WTC11 (cell line): ENCODE data around the gene PLEKHH3. TPM values are rescaled to one million over a fixed set of nuclear protein-coding genes. Genes with fewer than 3 reads are reported as not detected.

Source experiments
- ATAC-seq: fragments of 200-7000 bp; cut with Tn5 transposase; 2 replicates; pipeline ENCODE4 v1.10.0; 2021; ENCODE audit warnings: mild to moderate bottlenecking, moderate library complexity
- CTCF ChIA-PET: fragments of 300-600 bp; sonication (Branson Sonifier 250); formaldehyde crosslinking; loops from one replicate; lab custom pipeline; 2021; ENCODE audit warnings: antibody characterized with exemption; lab: Charles Lee
- POLR2A ChIA-PET: fragments of 350-600 bp; sonication (Branson Sonifier 250); formaldehyde crosslinking; loops from one replicate; lab custom pipeline; 2021; ENCODE audit warnings: antibody characterized with exemption; lab: Charles Lee
- DNase-seq: peaks from one replicate; pipeline ENCODE4 v3.0.0; 2021; ENCODE audit warnings: low spot score
- H3K27ac Mint-ChIP-seq: 2 replicates; pipeline ENCODE4 v1.8.0; 2021; ENCODE audit warnings: mixed read lengths
- H3K27me3 Mint-ChIP-seq: 2 replicates; pipeline ENCODE4 v1.8.0; 2021; ENCODE audit warnings: low read depth, mild to moderate bottlenecking, moderate library complexity, mixed read lengths
- H3K36me3 Mint-ChIP-seq: 2 replicates; pipeline ENCODE4 v1.8.0; 2021; ENCODE audit warnings: mixed read lengths
- H3K4me1 Mint-ChIP-seq: 2 replicates; pipeline ENCODE4 v1.8.0; 2022; ENCODE audit warnings: mixed read lengths
- H3K4me3 Mint-ChIP-seq: 2 replicates; pipeline ENCODE4 v1.8.0; 2021; ENCODE audit warnings: mild to moderate bottlenecking, moderate library complexity, mixed read lengths
- H3K9me3 Mint-ChIP-seq: 2 replicates; pipeline ENCODE4 v1.8.0; 2021; ENCODE audit warnings: mixed read lengths
- CREB1 ChIP-seq: sonication (generic); formaldehyde crosslinking; IDR thresholded peaks from 2 replicates; pipeline ENCODE4 v1.8.0; 2023; ENCODE audit warnings: mild to moderate bottlenecking, missing genetic modification reagents
- ELF4 ChIP-seq: sonication (generic); formaldehyde crosslinking; IDR thresholded peaks from 2 replicates; pipeline ENCODE4 v1.8.1; 2022; ENCODE audit warnings: low read depth, mild to moderate bottlenecking, moderate library complexity, missing genetic modification reagents
- EMX1 ChIP-seq: fragments of 250-450 bp; sonication (Bioruptor Pico); IDR thresholded peaks from 2 replicates; pipeline ENCODE4 v1.8.0; 2021; ENCODE audit warnings: mild to moderate bottlenecking
- ETV6 ChIP-seq: sonication (generic); formaldehyde crosslinking; IDR thresholded peaks from 2 replicates; pipeline ENCODE4 v1.8.1; 2022; ENCODE audit warnings: mild to moderate bottlenecking, missing genetic modification reagents
- FOXJ3 ChIP-seq: sonication (generic); formaldehyde crosslinking; IDR thresholded peaks from 2 replicates; pipeline ENCODE4 v1.9.0; 2021; ENCODE audit warnings: missing genetic modification reagents, mild to moderate bottlenecking, borderline replicate concordance
- GRHL2 ChIP-seq: fragments of 250-450 bp; sonication (Bioruptor Pico); IDR thresholded peaks from 2 replicates; pipeline ENCODE4 v1.8.0; 2022; ENCODE audit warnings: mild to moderate bottlenecking, moderate library complexity; ENCODE audit not compliant: insufficient replicate concordance, severe bottlenecking
- IRF2 ChIP-seq: sonication (generic); formaldehyde crosslinking; IDR thresholded peaks from 2 replicates; pipeline ENCODE4 v1.8.0; 2022; ENCODE audit warnings: low read depth, missing genetic modification reagents, borderline replicate concordance
- JAZF1 ChIP-seq: fragments of 250-450 bp; sonication (Bioruptor Pico); IDR thresholded peaks from 2 replicates; pipeline ENCODE4 v1.9.0; 2021; ENCODE audit warnings: moderate library complexity, mild to moderate bottlenecking, inconsistent platforms
- KAT7 ChIP-seq: sonication (generic); formaldehyde crosslinking; IDR thresholded peaks from 2 replicates; pipeline ENCODE4 v1.8.1; 2023; ENCODE audit warnings: missing genetic modification reagents, mild to moderate bottlenecking, borderline replicate concordance
- MXD4 ChIP-seq: fragments of 250-450 bp; sonication (Bioruptor Pico); IDR thresholded peaks from 2 replicates; pipeline ENCODE4 v1.8.0; 2021; ENCODE audit warnings: mild to moderate bottlenecking, moderate library complexity, borderline replicate concordance
- NFATC4 ChIP-seq: fragments of 250-450 bp; sonication (Bioruptor Pico); IDR thresholded peaks from 2 replicates; pipeline ENCODE4 v1.9.0; 2021; ENCODE audit warnings: mild to moderate bottlenecking
- NR3C1 ChIP-seq: sonication (generic); formaldehyde crosslinking; conservative IDR thresholded peaks from 2 replicates; pipeline ENCODE4 v1.8.1; 2023; ENCODE audit warnings: low read depth, mild to moderate bottlenecking, missing genetic modification reagents
- PRDM15 ChIP-seq: sonication (generic); formaldehyde crosslinking; IDR thresholded peaks from 2 replicates; pipeline ENCODE4 v1.8.0; 2022; ENCODE audit warnings: missing genetic modification reagents
- RORB ChIP-seq: fragments of 250-450 bp; sonication (Bioruptor Pico); IDR thresholded peaks from 2 replicates; pipeline ENCODE4 v1.9.0; 2021; ENCODE audit warnings: mild to moderate bottlenecking
- SMAD4 ChIP-seq: sonication (generic); formaldehyde crosslinking; IDR thresholded peaks from 2 replicates; pipeline ENCODE4 v1.8.0; 2022; ENCODE audit warnings: mild to moderate bottlenecking, missing genetic modification reagents
- SOX15 ChIP-seq: fragments of 250-450 bp; sonication (Bioruptor Pico); IDR thresholded peaks from 2 replicates; pipeline ENCODE4 v1.9.0; 2021; ENCODE audit warnings: mild to moderate bottlenecking
- SP1 ChIP-seq: sonication (generic); formaldehyde crosslinking; conservative IDR thresholded peaks from 2 replicates; pipeline ENCODE4 v1.8.1; 2022; ENCODE audit warnings: missing genetic modification reagents
- TCF7 ChIP-seq: sonication (generic); formaldehyde crosslinking; IDR thresholded peaks from 2 replicates; pipeline ENCODE4 v1.8.0; 2022; ENCODE audit warnings: mild to moderate bottlenecking, low read depth, missing genetic modification reagents, moderate library complexity
- ZNF138 ChIP-seq: sonication (generic); formaldehyde crosslinking; conservative IDR thresholded peaks from 2 replicates; pipeline ENCODE4 v1.8.1; 2022; ENCODE audit warnings: mild to moderate bottlenecking, moderate library complexity, missing genetic modification reagents
- ZNF396 ChIP-seq: fragments of 250-450 bp; sonication (Bioruptor Pico); IDR thresholded peaks from 2 replicates; pipeline ENCODE4 v1.8.0; 2021; ENCODE audit warnings: mild to moderate bottlenecking, moderate library complexity, borderline replicate concordance
- ZNF512 ChIP-seq: sonication (generic); formaldehyde crosslinking; IDR thresholded peaks from 2 replicates; pipeline ENCODE4 v1.8.1; 2022; ENCODE audit warnings: missing genetic modification reagents, borderline replicate concordance
- total RNA-seq: library from RNA; stranded (reverse); gene quantifications from 3 replicates; pipeline ENCODE4 v1.2.3, GENCODE V29; 2021
- TF ChIP-seq, protein P1 (sequence below): sonication (generic); formaldehyde crosslinking; IDR thresholded peaks from 2 replicates; pipeline ENCODE4 v1.8.0; 2023; ENCODE audit warnings: missing genetic modification reagents
- TF ChIP-seq, protein P2 (sequence below): sonication (generic); formaldehyde crosslinking; IDR thresholded peaks from 2 replicates; pipeline ENCODE4 v1.8.0; 2022; ENCODE audit warnings: mild to moderate bottlenecking, missing genetic modification reagents
- TF ChIP-seq, protein P3 (sequence below): sonication (generic); formaldehyde crosslinking; conservative IDR thresholded peaks from 2 replicates; pipeline ENCODE4 v1.8.1; 2023; ENCODE audit warnings: mild to moderate bottlenecking, low read depth, missing genetic modification reagents, moderate library complexity

Gene PLEKHH3
- total RNA-seq, 1 experiment from 2014 or later, result 40.2 TPM

GRCh38 chr17:42623732-42624596 lies 52.8 kb downstream of the PLEKHH3 start:
- no peak overlapping the region for H3K4me3 Mint-ChIP-seq
- DNase-seq (no peak), ATAC-seq (no peak)
- no peak overlapping the region for H3K27ac Mint-ChIP-seq
- H3K36me3 Mint-ChIP-seq, result no peaks in the 10 kb centered on the region
- ChIA-PET POLR2A (no interaction called here), CTCF (interaction anchor here (1.1 to 2.4 kb wide), 5 partner anchors 45 to 140 kb away, joined by 3 to 9 read pairs (median 4); no protein-coding TSS in a partner anchor)
- TF ChIP-seq ELF4 (no peak), JAZF1 (CRISPR knock-in tag) (no peak), NFATC4 (CRISPR knock-in tag) (no peak), ETV6 (no peak), KAT7 (no peak), PRDM15 (CRISPR knock-in tag) (no peak), GRHL2 (no peak), SOX15 (CRISPR knock-in tag) (no peak), TCF7 (CRISPR knock-in tag) (no peak), FOXJ3 (CRISPR knock-in tag) (no peak), MXD4 (no peak), ZNF396 (CRISPR knock-in tag) (no peak)
- TF ChIP-seq, protein P1, sequence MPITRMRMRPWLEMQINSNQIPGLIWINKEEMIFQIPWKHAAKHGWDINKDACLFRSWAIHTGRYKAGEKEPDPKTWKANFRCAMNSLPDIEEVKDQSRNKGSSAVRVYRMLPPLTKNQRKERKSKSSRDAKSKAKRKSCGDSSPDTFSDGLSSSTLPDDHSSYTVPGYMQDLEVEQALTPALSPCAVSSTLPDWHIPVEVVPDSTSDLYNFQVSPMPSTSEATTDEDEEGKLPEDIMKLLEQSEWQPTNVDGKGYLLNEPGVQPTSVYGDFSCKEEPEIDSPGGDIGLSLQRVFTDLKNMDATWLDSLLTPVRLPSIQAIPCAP (CRISPR knock-in tag), result no peak
- H3K4me1 Mint-ChIP-seq, result peaks cover 2% of the 10 kb centered on the region; the same call in 1 of the 2 replicates
- no peaks in the 10 kb centered on the region for H3K9me3 Mint-ChIP-seq
- no peaks in the 10 kb centered on the region for H3K27me3 Mint-ChIP-seq

- Mint-ChIP-seq H3K27me3 (no peaks in the 10 kb centered on the region), H3K27ac (no peak overlapping the region), H3K4me3 (no peak overlapping the region), H3K4me1 (peaks cover 8% of the 10 kb centered on the region), H3K36me3 (no peaks in the 10 kb centered on the region), H3K9me3 (no peaks in the 10 kb centered on the region)
- ATAC-seq (no peak), DNase-seq (no peak)
- POLR2A ChIA-PET, result no interaction called here
- CTCF ChIA-PET, result interaction anchor here (1.2 to 2.4 kb wide), 4 partner anchors 51 to 140 kb away, joined by 3 to 7 read pairs (median 4); no protein-coding TSS in a partner anchor
- TF ChIP-seq ZNF138, result no peak
- TF ChIP-seq EMX1 (CRISPR knock-in tag), result no peak
- no peak for TF ChIP-seq RORB (CRISPR knock-in tag)
- TF ChIP-seq IRF2 (CRISPR knock-in tag), result no peak
- TF ChIP-seq NR3C1 (CRISPR knock-in tag), result no peak
- TF ChIP-seq, protein P2, sequence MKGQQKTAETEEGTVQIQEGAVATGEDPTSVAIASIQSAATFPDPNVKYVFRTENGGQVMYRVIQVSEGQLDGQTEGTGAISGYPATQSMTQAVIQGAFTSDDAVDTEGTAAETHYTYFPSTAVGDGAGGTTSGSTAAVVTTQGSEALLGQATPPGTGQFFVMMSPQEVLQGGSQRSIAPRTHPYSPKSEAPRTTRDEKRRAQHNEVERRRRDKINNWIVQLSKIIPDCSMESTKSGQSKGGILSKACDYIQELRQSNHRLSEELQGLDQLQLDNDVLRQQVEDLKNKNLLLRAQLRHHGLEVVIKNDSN (CRISPR knock-in tag), result no peak
- TF ChIP-seq, protein P3, sequence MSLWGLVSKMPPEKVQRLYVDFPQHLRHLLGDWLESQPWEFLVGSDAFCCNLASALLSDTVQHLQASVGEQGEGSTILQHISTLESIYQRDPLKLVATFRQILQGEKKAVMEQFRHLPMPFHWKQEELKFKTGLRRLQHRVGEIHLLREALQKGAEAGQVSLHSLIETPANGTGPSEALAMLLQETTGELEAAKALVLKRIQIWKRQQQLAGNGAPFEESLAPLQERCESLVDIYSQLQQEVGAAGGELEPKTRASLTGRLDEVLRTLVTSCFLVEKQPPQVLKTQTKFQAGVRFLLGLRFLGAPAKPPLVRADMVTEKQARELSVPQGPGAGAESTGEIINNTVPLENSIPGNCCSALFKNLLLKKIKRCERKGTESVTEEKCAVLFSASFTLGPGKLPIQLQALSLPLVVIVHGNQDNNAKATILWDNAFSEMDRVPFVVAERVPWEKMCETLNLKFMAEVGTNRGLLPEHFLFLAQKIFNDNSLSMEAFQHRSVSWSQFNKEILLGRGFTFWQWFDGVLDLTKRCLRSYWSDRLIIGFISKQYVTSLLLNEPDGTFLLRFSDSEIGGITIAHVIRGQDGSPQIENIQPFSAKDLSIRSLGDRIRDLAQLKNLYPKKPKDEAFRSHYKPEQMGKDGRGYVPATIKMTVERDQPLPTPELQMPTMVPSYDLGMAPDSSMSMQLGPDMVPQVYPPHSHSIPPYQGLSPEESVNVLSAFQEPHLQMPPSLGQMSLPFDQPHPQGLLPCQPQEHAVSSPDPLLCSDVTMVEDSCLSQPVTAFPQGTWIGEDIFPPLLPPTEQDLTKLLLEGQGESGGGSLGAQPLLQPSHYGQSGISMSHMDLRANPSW, result no peak
- TF ChIP-seq ZNF512 (CRISPR knock-in tag), result no peak
- no peak for TF ChIP-seq SMAD4 (CRISPR knock-in tag)
- no peak for TF ChIP-seq SOX15 (CRISPR knock-in tag)
- TF ChIP-seq SP1 (CRISPR knock-in tag), result no peak
- no peak for TF ChIP-seq CREB1 (CRISPR knock-in tag)
- no peak for TF ChIP-seq KAT7
Observed at GRCh38 chr17:42623271-42623670, 53.5 kb downstream of the PLEKHH3 start.
